Measurements from ENCODE around the gene GZF1.
A peak's percentile ranks its signal among the peaks of the same experiment; 100 is the strongest.

The GZF1 gene

DNA sequence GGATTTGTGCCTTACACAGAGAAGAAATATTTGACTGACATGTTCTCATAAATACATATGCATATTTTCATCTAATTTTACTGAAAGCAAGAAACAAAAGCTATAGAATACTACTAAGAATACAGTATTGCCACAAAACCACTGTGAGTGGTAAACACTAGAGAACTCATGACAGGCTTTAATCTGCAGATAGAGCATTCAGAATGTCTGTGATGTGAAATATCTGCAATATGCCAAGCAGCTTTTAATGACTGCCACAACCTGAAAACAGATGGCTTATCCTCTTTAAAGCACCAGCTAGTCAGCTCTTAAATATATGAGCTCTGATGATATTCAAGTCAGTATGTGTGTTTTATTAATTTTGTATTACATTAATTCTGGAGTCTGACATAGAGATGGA is 55.9 kb downstream of the GZF1 start:
- DNase-seq (ENCODE audit: low read depth) = no peak
- TF ChIP-seq, protein P1, sequence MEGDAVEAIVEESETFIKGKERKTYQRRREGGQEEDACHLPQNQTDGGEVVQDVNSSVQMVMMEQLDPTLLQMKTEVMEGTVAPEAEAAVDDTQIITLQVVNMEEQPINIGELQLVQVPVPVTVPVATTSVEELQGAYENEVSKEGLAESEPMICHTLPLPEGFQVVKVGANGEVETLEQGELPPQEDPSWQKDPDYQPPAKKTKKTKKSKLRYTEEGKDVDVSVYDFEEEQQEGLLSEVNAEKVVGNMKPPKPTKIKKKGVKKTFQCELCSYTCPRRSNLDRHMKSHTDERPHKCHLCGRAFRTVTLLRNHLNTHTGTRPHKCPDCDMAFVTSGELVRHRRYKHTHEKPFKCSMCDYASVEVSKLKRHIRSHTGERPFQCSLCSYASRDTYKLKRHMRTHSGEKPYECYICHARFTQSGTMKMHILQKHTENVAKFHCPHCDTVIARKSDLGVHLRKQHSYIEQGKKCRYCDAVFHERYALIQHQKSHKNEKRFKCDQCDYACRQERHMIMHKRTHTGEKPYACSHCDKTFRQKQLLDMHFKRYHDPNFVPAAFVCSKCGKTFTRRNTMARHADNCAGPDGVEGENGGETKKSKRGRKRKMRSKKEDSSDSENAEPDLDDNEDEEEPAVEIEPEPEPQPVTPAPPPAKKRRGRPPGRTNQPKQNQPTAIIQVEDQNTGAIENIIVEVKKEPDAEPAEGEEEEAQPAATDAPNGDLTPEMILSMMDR (conservative IDR thresholded peaks at IDR 0.05; ENCODE audit: low read depth, low read length) = no peak
- H3K4me3 ChIP-seq (ENCODE audit: low read depth, low read length) = no peak overlapping the region

DNA sequence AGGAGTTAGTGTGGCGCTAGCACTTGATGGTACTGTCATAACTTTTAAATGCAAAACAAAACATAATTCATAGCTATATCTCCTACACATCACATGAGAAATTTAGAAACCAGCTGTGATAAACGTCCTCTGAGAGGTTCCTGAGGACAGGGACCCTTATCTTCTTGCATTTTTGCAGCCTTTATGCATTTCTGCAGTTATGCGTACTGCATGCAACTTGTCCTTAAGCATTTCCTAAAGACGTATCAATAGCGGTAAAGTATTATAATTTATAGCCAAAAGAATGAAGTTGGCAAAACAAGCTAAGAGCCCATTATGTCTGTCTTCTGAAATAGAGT is 57.6 kb downstream of the GZF1 start:
- peak overlapping the region; percentile 91 for H3K4me3 ChIP-seq (ENCODE audit: low read depth, low read length)
- TF ChIP-seq, protein P1 (conservative IDR thresholded peaks at IDR 0.05; ENCODE audit: low read depth, low read length) = no peak
- no peak for DNase-seq (ENCODE audit: low read depth)

DNA sequence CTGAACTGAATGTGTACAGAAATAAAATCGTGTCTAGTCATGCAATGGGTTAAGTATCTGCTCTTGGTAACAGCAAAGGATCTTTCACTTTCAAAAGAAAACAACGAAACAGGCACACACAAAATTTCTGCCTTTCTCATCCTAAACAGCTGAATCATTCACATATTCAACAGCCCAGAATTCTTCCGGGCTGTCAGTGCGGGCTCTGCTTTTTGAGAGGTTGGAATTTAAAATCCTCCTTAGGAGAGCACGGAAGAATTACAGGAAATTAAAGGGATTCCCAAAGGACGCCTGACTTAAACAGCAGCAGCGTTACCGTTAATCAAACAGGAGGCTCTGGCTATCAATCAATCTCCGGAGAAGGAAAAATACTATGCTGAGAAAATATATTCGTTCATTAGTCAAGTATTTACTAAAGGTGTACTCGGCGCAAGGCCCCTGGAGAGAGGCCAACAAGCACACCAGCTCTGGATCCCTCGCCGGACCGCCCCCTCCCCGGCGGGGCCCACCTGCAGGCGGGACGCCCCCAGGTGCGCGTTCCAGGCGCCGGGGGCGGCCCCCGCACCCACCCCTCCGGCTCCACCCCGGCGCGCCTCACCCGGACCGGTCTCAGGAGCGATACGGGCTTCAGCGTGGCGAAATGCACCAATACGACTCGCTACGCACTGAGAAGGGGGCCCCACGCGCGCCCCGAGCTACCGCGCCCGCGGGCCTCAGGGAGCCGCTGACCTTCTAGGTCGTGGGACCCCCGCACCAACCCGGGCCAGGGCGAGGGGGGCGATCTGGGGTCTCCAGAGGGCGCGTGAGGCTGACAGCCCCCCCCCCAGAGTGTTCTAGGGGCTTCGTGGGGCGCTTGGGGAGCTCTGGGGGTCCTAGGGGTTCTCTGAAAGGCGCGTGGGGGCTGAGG is 58.3 kb downstream of the GZF1 start:
- H3K4me3 ChIP-seq (ENCODE audit: low read depth, low read length) = peak overlapping the region; percentile 91
- TF ChIP-seq, protein P1 (conservative IDR thresholded peaks at IDR 0.05; ENCODE audit: low read depth, low read length) = no peak
- peak; percentile 78 for DNase-seq (ENCODE audit: low read depth)

DNA sequence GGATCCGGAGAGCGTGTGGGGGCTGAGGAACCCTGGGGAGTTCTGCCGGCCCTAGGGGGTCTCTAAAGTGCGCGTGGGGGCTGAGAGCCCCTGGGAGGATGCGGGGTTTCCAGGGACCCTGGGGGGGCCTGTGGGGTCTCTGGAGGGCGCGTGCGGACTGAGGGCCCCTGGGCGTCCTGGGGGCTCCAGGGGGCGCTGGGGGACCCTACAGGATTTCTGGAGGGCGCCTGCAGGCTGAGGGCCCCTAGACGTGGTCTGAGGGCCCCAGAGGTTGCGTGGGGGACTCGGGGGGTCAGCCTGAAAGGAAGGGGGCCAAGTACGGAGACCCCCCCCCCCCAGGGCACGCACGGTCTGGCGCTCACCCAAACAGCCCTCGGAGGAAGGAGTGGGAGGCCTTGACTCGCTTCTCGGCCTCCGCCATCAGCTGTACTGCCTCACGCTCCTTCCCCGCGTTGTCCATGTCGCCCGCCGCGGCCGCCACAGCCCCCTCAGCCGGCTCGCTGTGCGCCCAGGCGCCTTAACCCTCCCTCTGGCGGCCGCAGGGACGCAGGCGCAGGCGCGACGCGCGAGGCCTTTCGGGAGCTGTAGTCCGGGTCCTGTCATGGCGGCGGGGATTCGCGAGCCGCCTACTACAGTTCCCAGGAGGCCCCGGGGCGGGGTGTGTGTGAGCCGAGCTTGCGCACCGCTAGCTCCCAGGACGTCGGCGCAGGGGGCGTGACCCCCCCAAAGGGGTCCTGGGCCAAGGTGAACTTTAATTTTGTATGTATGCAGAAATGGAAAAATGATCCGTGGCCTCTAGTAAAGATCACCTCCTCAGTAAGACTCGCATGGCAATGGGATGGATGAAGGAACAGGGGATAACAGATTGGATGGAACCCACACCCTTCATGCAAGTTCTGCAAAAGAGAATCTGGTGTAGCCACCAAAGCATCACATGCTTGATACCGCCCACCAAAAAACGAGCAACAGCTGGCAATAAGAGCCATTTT is 59.3 kb downstream of the GZF1 start, which contains the start of gene NAPB:
TSS of gene NAPB (minus strand) at position 546 of the 989 bp plus-strand sequence. CDS start at position 460, 86 bp downstream.
- peak within 1 kb of the TSS; percentile 91 for H3K4me3 ChIP-seq (ENCODE audit: low read depth, low read length)
- DNase-seq (ENCODE audit: low read depth) = peak; percentile 95
- TF ChIP-seq, protein P1 (conservative IDR thresholded peaks at IDR 0.05; ENCODE audit: low read depth, low read length) = peak; percentile 46

Measured in choroid plexus epithelial cell (primary cell).